Measurements from ENCODE around the gene BICC1. TPM values are rescaled to one million over a fixed set of nuclear protein-coding genes. Genes with fewer than 3 reads are reported as not detected.

BICC1 gene
- polyA plus RNA-seq, 1 donor (not counting 4 experiments of a cell fraction or from before 2014, with no cell fraction given): 4.2 TPM

- H2AFZ ChIP-seq (ENCODE audit: control insufficient read depth, low read length): no peak overlapping the region
- no peak for FAIRE-seq
Observed at GRCh38 chr10:58477122-58477521, 35.5 kb upstream of the BICC1 start.

GRCh38 chr10:58477902-58478301 lies 34.8 kb upstream of the BICC1 start:
- H3K79me2 ChIP-seq (ENCODE audit: control insufficient read depth, insufficient read depth, low read length): no peaks in the 10 kb centered on the region
- no peaks in the 10 kb centered on the region for H3K27me3 ChIP-seq (ENCODE audit: control insufficient read depth, extremely low read depth, insufficient read depth, low read length)
- no peak overlapping the region for H2AFZ ChIP-seq (ENCODE audit: control insufficient read depth, low read length)
- TF ChIP-seq CTCF (optimal IDR thresholded peaks at IDR 0.05 in 1 of 3, IDR thresholded peaks at IDR 0.05 in 1 of 3, conservative IDR thresholded peaks at IDR 0.05 in 1 of 3; ENCODE audit: extremely low read depth in 1 of 3, insufficient read depth in 2 of 3, low read length in 3 of 3): no peak
- no peak for TF ChIP-seq EZH2 (IDR thresholded peaks at IDR 0.05; ENCODE audit: low read length)
- no peaks in the 10 kb centered on the region for H3K9me1 ChIP-seq (ENCODE audit: control insufficient read depth, extremely low read depth, insufficient read depth, low read length)
- no peak overlapping the region for H3K4me3 ChIP-seq (ENCODE audit: control insufficient read depth in 2 of 3, extremely low read depth in 1 of 3, insufficient read depth in 2 of 3, low read depth in 1 of 3, low read length in 3 of 3)
- DNase-seq (ENCODE audit: low read depth, low spot score): no peak
- no peak overlapping the region for H3K9ac ChIP-seq (ENCODE audit: control insufficient read depth, extremely low read depth, insufficient read depth, low read length)
- no peaks in the 10 kb centered on the region for H3K9me3 ChIP-seq (ENCODE audit: control insufficient read depth, low read depth, low read length)
- H3K4me1 ChIP-seq (ENCODE audit: control insufficient read depth, extremely low read depth, insufficient read depth, low read length): peaks cover 8% of the 10 kb centered on the region
- no peak overlapping the region for H3K4me2 ChIP-seq (ENCODE audit: control insufficient read depth, extremely low read depth, insufficient read depth, low read depth, low read length)
- no peaks in the 10 kb centered on the region for H3K36me3 ChIP-seq (ENCODE audit: control insufficient read depth in 2 of 2, extremely low read depth in 1 of 2, insufficient read depth in 2 of 2, low read length in 2 of 2)
- dilution Hi-C loops (cut with MboI; ENCODE audit: extremely low pct_ligation_motif_present, low sequenced_read_pairs): no loop called here
- H4K20me1 ChIP-seq (ENCODE audit: control insufficient read depth, extremely low read depth, insufficient read depth, low read length): no peaks in the 10 kb centered on the region
- FAIRE-seq: no peak
- no peak overlapping the region for H3K27ac ChIP-seq (ENCODE audit: control insufficient read depth, insufficient read depth, low read length)

More at GRCh38 chr10:58477122-58477521, 35.5 kb upstream of the BICC1 start:
- H3K9ac ChIP-seq (ENCODE audit: control insufficient read depth, extremely low read depth, insufficient read depth, low read length): no peak overlapping the region
- no peak overlapping the region for H3K27ac ChIP-seq (ENCODE audit: control insufficient read depth, insufficient read depth, low read length)
- H3K27me3 ChIP-seq (ENCODE audit: control insufficient read depth, extremely low read depth, insufficient read depth, low read length): peaks cover 4% of the 10 kb centered on the region
- no peaks in the 10 kb centered on the region for H3K9me3 ChIP-seq (ENCODE audit: control insufficient read depth, low read depth, low read length)
- H3K4me2 ChIP-seq (ENCODE audit: control insufficient read depth, extremely low read depth, insufficient read depth, low read depth, low read length): no peak overlapping the region
- H3K9me1 ChIP-seq (ENCODE audit: control insufficient read depth, extremely low read depth, insufficient read depth, low read length): no peaks in the 10 kb centered on the region
- dilution Hi-C loops (cut with MboI; ENCODE audit: extremely low pct_ligation_motif_present, low sequenced_read_pairs): no loop called here
- H3K4me1 ChIP-seq (ENCODE audit: control insufficient read depth, extremely low read depth, insufficient read depth, low read length): peaks cover 8% of the 10 kb centered on the region
- no peak for DNase-seq (ENCODE audit: low read depth, low spot score)
- H3K4me3 ChIP-seq (ENCODE audit: control insufficient read depth in 2 of 3, extremely low read depth in 1 of 3, insufficient read depth in 2 of 3, low read depth in 1 of 3, low read length in 3 of 3): no peak overlapping the region
- no peaks in the 10 kb centered on the region for H4K20me1 ChIP-seq (ENCODE audit: control insufficient read depth, extremely low read depth, insufficient read depth, low read length)
- H3K79me2 ChIP-seq (ENCODE audit: control insufficient read depth, insufficient read depth, low read length): no peaks in the 10 kb centered on the region
- no peak for TF ChIP-seq CTCF (optimal IDR thresholded peaks at IDR 0.05 in 1 of 3, IDR thresholded peaks at IDR 0.05 in 1 of 3, conservative IDR thresholded peaks at IDR 0.05 in 1 of 3; ENCODE audit: extremely low read depth in 1 of 3, insufficient read depth in 2 of 3, low read length in 3 of 3)
- no peak for TF ChIP-seq EZH2 (IDR thresholded peaks at IDR 0.05; ENCODE audit: low read length)
- no peaks in the 10 kb centered on the region for H3K36me3 ChIP-seq (ENCODE audit: control insufficient read depth in 2 of 2, extremely low read depth in 1 of 2, insufficient read depth in 2 of 2, low read length in 2 of 2)

Data from keratinocyte (primary cell).